Measurements from ENCODE around the gene WNT3.

Gene WNT3

GRCh38 chr17:46818316-46818928 lies at the start of gene WNT3:
TSS of gene WNT3 (minus strand) at chr17:46818692. CDS start at chr17:46818597, 95 bp downstream.
- Histone ChIP-seq H3K27me3 (ENCODE audit: control insufficient read depth, insufficient read depth, low read length) (peaks cover 80% of the 10 kb centered on the region), H3K4me1 (ENCODE audit: control insufficient read depth, insufficient read depth, low read length) (peaks cover 14% of the 10 kb centered on the region), H3K36me3 (ENCODE audit: control insufficient read depth, insufficient read depth, low read length) (no peaks in the 10 kb centered on the region), H3K4me3 (ENCODE audit: low read depth, low read length) (peak within 1 kb of the TSS; percentile 60), H3K9me3 (ENCODE audit: control insufficient read depth, insufficient read depth, low read length) (no peaks in the 10 kb centered on the region), H3K9ac (ENCODE audit: low read depth, low read length) (no peak within 1 kb of the TSS)

GRCh38 chr17:46866747-46867146 lies 48.3 kb upstream of the WNT3 start:
- no peak overlapping the region for H3K4me3 ChIP-seq (ENCODE audit: low read depth, low read length)

GRCh38 chr17:46866325-46866724 lies 47.8 kb upstream of the WNT3 start:
- Histone ChIP-seq H3K36me3 (ENCODE audit: control insufficient read depth, insufficient read depth, low read length) (no peaks in the 10 kb centered on the region), H3K4me3 (ENCODE audit: low read depth, low read length) (no peak overlapping the region), H3K9me3 (ENCODE audit: control insufficient read depth, insufficient read depth, low read length) (no peaks in the 10 kb centered on the region), H3K27me3 (ENCODE audit: control insufficient read depth, insufficient read depth, low read length) (peaks cover 4% of the 10 kb centered on the region), H3K9ac (ENCODE audit: low read depth, low read length) (no peak overlapping the region), H3K4me1 (ENCODE audit: control insufficient read depth, insufficient read depth, low read length) (no peaks in the 10 kb centered on the region)

More at GRCh38 chr17:46866747-46867146, 48.3 kb upstream of the WNT3 start:
- H3K27me3 ChIP-seq (ENCODE audit: control insufficient read depth, insufficient read depth, low read length) = peaks cover 4% of the 10 kb centered on the region
- H3K4me1 ChIP-seq (ENCODE audit: control insufficient read depth, insufficient read depth, low read length) = no peaks in the 10 kb centered on the region
- no peak overlapping the region for H3K9ac ChIP-seq (ENCODE audit: low read depth, low read length)
- no peaks in the 10 kb centered on the region for H3K36me3 ChIP-seq (ENCODE audit: control insufficient read depth, insufficient read depth, low read length)
- no peaks in the 10 kb centered on the region for H3K9me3 ChIP-seq (ENCODE audit: control insufficient read depth, insufficient read depth, low read length)

- Histone ChIP-seq H3K9ac (ENCODE audit: low read depth, low read length) (no peak overlapping the region), H3K4me1 (ENCODE audit: control insufficient read depth, insufficient read depth, low read length) (no peaks in the 10 kb centered on the region), H3K36me3 (ENCODE audit: control insufficient read depth, insufficient read depth, low read length) (no peaks in the 10 kb centered on the region), H3K4me3 (ENCODE audit: low read depth, low read length) (no peak overlapping the region), H3K9me3 (ENCODE audit: control insufficient read depth, insufficient read depth, low read length) (no peaks in the 10 kb centered on the region), H3K27me3 (ENCODE audit: control insufficient read depth, insufficient read depth, low read length) (peaks cover 4% of the 10 kb centered on the region)
Measured at GRCh38 chr17:46865100-46865499, 46.6 kb upstream of the WNT3 start.

- Histone ChIP-seq H3K9me3 (ENCODE audit: control insufficient read depth, insufficient read depth, low read length) (no peaks in the 10 kb centered on the region), H3K4me1 (ENCODE audit: control insufficient read depth, insufficient read depth, low read length) (no peaks in the 10 kb centered on the region), H3K36me3 (ENCODE audit: control insufficient read depth, insufficient read depth, low read length) (no peaks in the 10 kb centered on the region), H3K9ac (ENCODE audit: low read depth, low read length) (no peak overlapping the region), H3K4me3 (ENCODE audit: low read depth, low read length) (no peak overlapping the region), H3K27me3 (ENCODE audit: control insufficient read depth, insufficient read depth, low read length) (peaks cover 4% of the 10 kb centered on the region)
Measured at GRCh38 chr17:46863383-46864121, 45.1 kb upstream of the WNT3 start.

GRCh38 chr17:46862949-46863348 lies 44.5 kb upstream of the WNT3 start:
- no peak overlapping the region for H3K9ac ChIP-seq (ENCODE audit: low read depth, low read length)
- no peak overlapping the region for H3K4me3 ChIP-seq (ENCODE audit: low read depth, low read length)
- peaks cover 4% of the 10 kb centered on the region for H3K27me3 ChIP-seq (ENCODE audit: control insufficient read depth, insufficient read depth, low read length)
- no peaks in the 10 kb centered on the region for H3K36me3 ChIP-seq (ENCODE audit: control insufficient read depth, insufficient read depth, low read length)
- H3K4me1 ChIP-seq (ENCODE audit: control insufficient read depth, insufficient read depth, low read length) = no peaks in the 10 kb centered on the region
- H3K9me3 ChIP-seq (ENCODE audit: control insufficient read depth, insufficient read depth, low read length) = no peaks in the 10 kb centered on the region

GRCh38 chr17:46859996-46860395 lies 41.5 kb upstream of the WNT3 start:
- Histone ChIP-seq H3K4me1 (ENCODE audit: control insufficient read depth, insufficient read depth, low read length) (no peaks in the 10 kb centered on the region), H3K9me3 (ENCODE audit: control insufficient read depth, insufficient read depth, low read length) (no peaks in the 10 kb centered on the region), H3K9ac (ENCODE audit: low read depth, low read length) (no peak overlapping the region), H3K36me3 (ENCODE audit: control insufficient read depth, insufficient read depth, low read length) (no peaks in the 10 kb centered on the region), H3K27me3 (ENCODE audit: control insufficient read depth, insufficient read depth, low read length) (peaks cover 4% of the 10 kb centered on the region), H3K4me3 (ENCODE audit: low read depth, low read length) (no peak overlapping the region)

GRCh38 chr17:46857600-46857999 lies 39.1 kb upstream of the WNT3 start:
- peaks cover 17% of the 10 kb centered on the region for H3K27me3 ChIP-seq (ENCODE audit: control insufficient read depth, insufficient read depth, low read length)
- H3K4me3 ChIP-seq (ENCODE audit: low read depth, low read length) = no peak overlapping the region
- peaks cover 8% of the 10 kb centered on the region for H3K4me1 ChIP-seq (ENCODE audit: control insufficient read depth, insufficient read depth, low read length)
- H3K9me3 ChIP-seq (ENCODE audit: control insufficient read depth, insufficient read depth, low read length) = no peaks in the 10 kb centered on the region
- H3K36me3 ChIP-seq (ENCODE audit: control insufficient read depth, insufficient read depth, low read length) = no peaks in the 10 kb centered on the region
- no peak overlapping the region for H3K9ac ChIP-seq (ENCODE audit: low read depth, low read length)

GRCh38 chr17:46854948-46855347 lies 36.5 kb upstream of the WNT3 start:
- Histone ChIP-seq H3K27me3 (ENCODE audit: control insufficient read depth, insufficient read depth, low read length) (peaks cover 37% of the 10 kb centered on the region), H3K4me3 (ENCODE audit: low read depth, low read length) (no peak overlapping the region), H3K9me3 (ENCODE audit: control insufficient read depth, insufficient read depth, low read length) (no peaks in the 10 kb centered on the region), H3K36me3 (ENCODE audit: control insufficient read depth, insufficient read depth, low read length) (no peaks in the 10 kb centered on the region), H3K9ac (ENCODE audit: low read depth, low read length) (no peak overlapping the region), H3K4me1 (ENCODE audit: control insufficient read depth, insufficient read depth, low read length) (peaks cover 8% of the 10 kb centered on the region)

- no peak overlapping the region for H3K4me3 ChIP-seq (ENCODE audit: low read depth, low read length)
- peaks cover 41% of the 10 kb centered on the region for H3K27me3 ChIP-seq (ENCODE audit: control insufficient read depth, insufficient read depth, low read length)
- H3K36me3 ChIP-seq (ENCODE audit: control insufficient read depth, insufficient read depth, low read length) = no peaks in the 10 kb centered on the region
- no peaks in the 10 kb centered on the region for H3K9me3 ChIP-seq (ENCODE audit: control insufficient read depth, insufficient read depth, low read length)
- H3K9ac ChIP-seq (ENCODE audit: low read depth, low read length) = no peak overlapping the region
- H3K4me1 ChIP-seq (ENCODE audit: control insufficient read depth, insufficient read depth, low read length) = peaks cover 8% of the 10 kb centered on the region
Measured at GRCh38 chr17:46854515-46854914, 36.0 kb upstream of the WNT3 start.

GRCh38 chr17:46853896-46854444 lies 35.5 kb upstream of the WNT3 start:
- Histone ChIP-seq H3K9ac (ENCODE audit: low read depth, low read length) (no peak overlapping the region), H3K4me3 (ENCODE audit: low read depth, low read length) (no peak overlapping the region), H3K9me3 (ENCODE audit: control insufficient read depth, insufficient read depth, low read length) (no peaks in the 10 kb centered on the region), H3K4me1 (ENCODE audit: control insufficient read depth, insufficient read depth, low read length) (peaks cover 8% of the 10 kb centered on the region), H3K36me3 (ENCODE audit: control insufficient read depth, insufficient read depth, low read length) (no peaks in the 10 kb centered on the region), H3K27me3 (ENCODE audit: control insufficient read depth, insufficient read depth, low read length) (peaks cover 46% of the 10 kb centered on the region)

Measured in iPS-15b (cell line).